CD14-positive monocyte (primary cell): ENCODE data around the gene NUDT1. TPM values are rescaled to one million over a fixed set of nuclear protein-coding genes. Genes with fewer than 3 reads are reported as not detected.

Experiments
- DNase-seq, 3 donors: peaks; one replicate each; pipeline ENCODE4 v3.0.0-alpha.2; 2011 to 2022
- H2AFZ ChIP-seq: 2 replicates; pipeline ENCODE4 v1.6.0; 2012; ENCODE audit warnings: mild to moderate bottlenecking, low read depth, low read length, inconsistent platforms; ENCODE audit not compliant: insufficient read depth, poor library complexity, severe bottlenecking
- H3K27ac ChIP-seq, 2 donors: 1 replicate in 1 of 2; 2 replicates in 1 of 2; pipeline ENCODE4 v1.5.1; 2012 to 2013; ENCODE audit warnings: low read length in 2 of 2, control low read depth in 1 of 2, inconsistent platforms in 1 of 2, low read depth in 1 of 2, mild to moderate bottlenecking in 1 of 2
- H3K27me3 ChIP-seq, 2 donors: one replicate each; pipeline versions ENCODE4 v1.6.0 to v1.6.1; 2011 to 2013; ENCODE audit warnings: low read length in 2 of 2; ENCODE audit not compliant: control insufficient read depth in 2 of 2, insufficient read depth in 2 of 2
- H3K36me3 ChIP-seq, 2 donors: replicated peaks in 1 of 2; 1 replicate in 1 of 2; 2 replicates in 1 of 2; pipeline versions ENCODE4 v1.5.1 to v1.6.1; 2012 to 2013; ENCODE audit warnings: low read length in 2 of 2, control low read depth in 1 of 2, inconsistent platforms in 1 of 2, mild to moderate bottlenecking in 1 of 2; ENCODE audit not compliant: insufficient read depth in 2 of 2, control insufficient read depth in 1 of 2
- H3K4me1 ChIP-seq, 2 donors: 1 replicate in 1 of 2; 2 replicates in 1 of 2; pipeline versions ENCODE4 v1.5.1 to v1.6.1; 2012 to 2013; ENCODE audit warnings: low read length in 2 of 2, control low read depth in 1 of 2, inconsistent platforms in 1 of 2, mild to moderate bottlenecking in 1 of 2, moderate library complexity in 1 of 2; ENCODE audit not compliant: insufficient read depth in 2 of 2, control insufficient read depth in 1 of 2
- H3K4me2 ChIP-seq: replicated peaks from 2 replicates; pipeline ENCODE3; 2012; ENCODE audit warnings: low read length, moderate library complexity, mild to moderate bottlenecking; ENCODE audit not compliant: poor library complexity, severe bottlenecking; ENCODE audit errors: extremely low read depth
- H3K4me3 ChIP-seq, 3 experiments: fragments of 200-600 bp in 1 of 3; sonication (generic) in 1 of 3; replicated peaks in 1 of 3; 1 replicate in 2 of 3; 2 replicates in 1 of 3; pipeline ENCODE4 v1.5.1; 2011 to 2013; ENCODE audit warnings: low read length in 3 of 3, mild to moderate bottlenecking in 3 of 3, control low read depth in 2 of 3, low read depth in 2 of 3, inconsistent platforms in 1 of 3, moderate library complexity in 1 of 3
- H3K79me2 ChIP-seq: 2 replicates; pipeline ENCODE4 v1.6.0; 2012; ENCODE audit warnings: mild to moderate bottlenecking, control low read depth, inconsistent platforms, low read length, moderate library complexity; ENCODE audit not compliant: insufficient read depth
- H3K9ac ChIP-seq: 2 replicates; pipeline ENCODE4 v1.6.0; 2017; ENCODE audit warnings: low read length, mild to moderate bottlenecking; ENCODE audit not compliant: insufficient read depth, poor library complexity, severe bottlenecking
- H3K9me3 ChIP-seq, 2 donors: replicated peaks in 1 of 2; 1 replicate in 1 of 2; 2 replicates in 1 of 2; pipeline versions ENCODE4 v1.5.1 to v1.6.1; 2012 to 2013; ENCODE audit warnings: low read length in 2 of 2, control low read depth in 1 of 2; ENCODE audit not compliant: control insufficient read depth in 1 of 2, insufficient read depth in 1 of 2
- H4K20me1 ChIP-seq: 2 replicates; pipeline ENCODE4 v1.6.0; 2012; ENCODE audit warnings: mild to moderate bottlenecking, low read length, control low read depth, moderate library complexity; ENCODE audit not compliant: insufficient read depth
- H3K27ac Mint-ChIP-seq, 7 donors: one replicate each; pipeline ENCODE4 v1.8.0; 2020; ENCODE audit warnings: mild to moderate bottlenecking in 7 of 7, mixed read lengths in 7 of 7, moderate library complexity in 6 of 7, inconsistent platforms in 2 of 7
- H3K27me3 Mint-ChIP-seq, 3 donors: one replicate each; pipeline ENCODE4 v1.8.0; 2021 to 2022; ENCODE audit warnings: low read depth in 3 of 3, mild to moderate bottlenecking in 3 of 3, mixed read lengths in 3 of 3, moderate library complexity in 3 of 3, inconsistent platforms in 1 of 3
- H3K36me3 Mint-ChIP-seq, 2 donors: one replicate each; pipeline ENCODE4 v1.8.0; 2020; ENCODE audit warnings: mixed read lengths in 2 of 2, inconsistent platforms in 1 of 2, mild to moderate bottlenecking in 1 of 2
- H3K4me1 Mint-ChIP-seq: one replicate; pipeline ENCODE4 v1.8.0; 2020; ENCODE audit warnings: mild to moderate bottlenecking, mixed read lengths
- H3K4me3 Mint-ChIP-seq, 2 donors: one replicate each; pipeline ENCODE4 v1.8.0; 2020; ENCODE audit warnings: mild to moderate bottlenecking in 2 of 2, mixed read lengths in 2 of 2, moderate library complexity in 1 of 2
- H3K9me3 Mint-ChIP-seq, 7 donors: one replicate each; pipeline ENCODE4 v1.8.0; 2020 to 2022; ENCODE audit warnings: mixed read lengths in 7 of 7, mild to moderate bottlenecking in 6 of 7, moderate library complexity in 6 of 7, inconsistent platforms in 2 of 7
- WGBS: methylation state at CpG from one replicate; pipeline ENCODE4 v1.1.5; 2013; ENCODE audit warnings: missing lambda C conversion rate; ENCODE audit not compliant: insufficient coverage; 5-methylcytosine and 5-hydroxymethylcytosine counted together
- intact Hi-C, 2 donors: fragments of 100-400 bp; cut with micrococcal nuclease; formaldehyde crosslinking; loops; one replicate each; pipeline versions ENCODE4 v1.15.0 to v1.15.1; 2023
- polyA plus RNA-seq, 3 donors: library from polyadenylated mRNA; depleted of rRNA in 1 of 3; unstranded in 2 of 3; stranded (reverse) in 1 of 3; fragments of 300-500 nt in 2 of 3; fragments of >200 nt in 1 of 3; fragmentation: Illumina TruSeq in 2 of 3; gene quantifications; 1 replicate in 2 of 3; 2 replicates in 1 of 3; pipeline ENCODE4 v1.2.3, GENCODE V29; 2012 to 2021
- TF ChIP-seq, protein P1 (sequence below): fragments of 200-600 bp; IDR thresholded peaks from one replicate; pipeline ENCODE4 v1.8.0; 2022; ENCODE audit warnings: antibody characterized with exemption, mild to moderate bottlenecking

NUDT1 gene
- polyA plus RNA-seq, 3 donors = 19.6 to 42.6 (median 40.8) TPM

- Mint-ChIP-seq H3K27ac (no peak overlapping the region), H3K9me3 (peaks cover 3 to 23% (median 11%) of the 10 kb centered on the region in 7 donors), H3K27me3 (peaks cover 0 to 2% (median 0%) of the 10 kb centered on the region in 3 donors), H3K4me1 (peaks cover 9% of the 10 kb centered on the region), H3K36me3 (peaks cover 77 to 89% of the 10 kb centered on the region in 2 donors), H3K4me3 (no peak overlapping the region)
- intact Hi-C loops = no loop called here
- Histone ChIP-seq H3K79me2 (no peaks in the 10 kb centered on the region), H4K20me1 (no peaks in the 10 kb centered on the region), H2AFZ (no peak overlapping the region), H3K27ac (no peak overlapping the region), H3K9ac (no peak overlapping the region), H3K4me2 (no peak overlapping the region), H3K4me1 (peaks cover 0 to 7% of the 10 kb centered on the region in 2 donors), H3K36me3 (peaks cover 48 to 78% of the 10 kb centered on the region in 2 donors), H3K4me3 (no peak overlapping the region), H3K9me3 (peaks cover 7 to 10% of the 10 kb centered on the region in 2 donors), H3K27me3 (no peaks in the 10 kb centered on the region)
- 98% methylated on average over 14 of the region's 18 CpGs for WGBS
- DNase-seq = no peak
- TF ChIP-seq, protein P1, sequence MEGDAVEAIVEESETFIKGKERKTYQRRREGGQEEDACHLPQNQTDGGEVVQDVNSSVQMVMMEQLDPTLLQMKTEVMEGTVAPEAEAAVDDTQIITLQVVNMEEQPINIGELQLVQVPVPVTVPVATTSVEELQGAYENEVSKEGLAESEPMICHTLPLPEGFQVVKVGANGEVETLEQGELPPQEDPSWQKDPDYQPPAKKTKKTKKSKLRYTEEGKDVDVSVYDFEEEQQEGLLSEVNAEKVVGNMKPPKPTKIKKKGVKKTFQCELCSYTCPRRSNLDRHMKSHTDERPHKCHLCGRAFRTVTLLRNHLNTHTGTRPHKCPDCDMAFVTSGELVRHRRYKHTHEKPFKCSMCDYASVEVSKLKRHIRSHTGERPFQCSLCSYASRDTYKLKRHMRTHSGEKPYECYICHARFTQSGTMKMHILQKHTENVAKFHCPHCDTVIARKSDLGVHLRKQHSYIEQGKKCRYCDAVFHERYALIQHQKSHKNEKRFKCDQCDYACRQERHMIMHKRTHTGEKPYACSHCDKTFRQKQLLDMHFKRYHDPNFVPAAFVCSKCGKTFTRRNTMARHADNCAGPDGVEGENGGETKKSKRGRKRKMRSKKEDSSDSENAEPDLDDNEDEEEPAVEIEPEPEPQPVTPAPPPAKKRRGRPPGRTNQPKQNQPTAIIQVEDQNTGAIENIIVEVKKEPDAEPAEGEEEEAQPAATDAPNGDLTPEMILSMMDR = no peak
Observed at GRCh38 chr7:2200584-2200980, 41.4 kb upstream of the NUDT1 start.

DNA sequence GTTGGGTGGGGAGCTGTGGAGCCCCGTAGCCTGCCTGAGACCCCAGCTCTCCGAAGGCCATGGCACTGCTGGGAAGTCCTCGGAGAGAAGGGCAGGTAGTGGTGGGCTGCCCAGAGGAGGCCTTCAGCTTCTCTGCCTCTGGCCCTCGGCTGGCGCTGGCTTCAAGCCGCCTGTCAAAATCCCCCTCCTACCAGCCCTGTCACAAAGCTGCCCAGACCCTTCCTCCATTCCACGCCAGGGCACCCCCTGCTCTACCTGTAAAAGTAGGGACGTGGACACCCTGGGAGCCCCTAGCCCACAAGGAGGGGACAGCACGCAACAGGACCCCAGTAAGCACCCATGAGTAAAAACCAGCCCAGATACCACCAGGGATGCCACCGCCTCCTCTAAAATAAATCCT, 40.9 kb upstream of the NUDT1 start:
- Histone ChIP-seq H3K9me3 (peaks cover 2 to 5% of the 10 kb centered on the region in 2 donors), H3K36me3 (peaks cover 43 to 74% of the 10 kb centered on the region in 2 donors), H3K9ac (no peak overlapping the region), H3K79me2 (no peaks in the 10 kb centered on the region), H3K27me3 (no peaks in the 10 kb centered on the region), H3K4me1 (peaks cover 0 to 7% of the 10 kb centered on the region in 2 donors), H3K27ac (no peak overlapping the region), H2AFZ (no peak overlapping the region), H4K20me1 (no peaks in the 10 kb centered on the region), H3K4me3 (no peak overlapping the region), H3K4me2 (no peak overlapping the region)
- WGBS = 97% methylated on average over 5 of the region's 10 CpGs
- peaks cover 0 to 2% (median 0%) of the 10 kb centered on the region in 3 donors for H3K27me3 Mint-ChIP-seq
- intact Hi-C loops = no loop called here
- H3K4me1 Mint-ChIP-seq = peaks cover 9% of the 10 kb centered on the region
- H3K27ac Mint-ChIP-seq = no peak overlapping the region
- H3K4me3 Mint-ChIP-seq = no peak overlapping the region
- TF ChIP-seq, protein P1 = no peak
- DNase-seq = no peak
- H3K36me3 Mint-ChIP-seq = peaks cover 74 to 88% of the 10 kb centered on the region in 2 donors
- peaks cover 0 to 17% (median 7%) of the 10 kb centered on the region in 7 donors for H3K9me3 Mint-ChIP-seq
